ACC112 (cell line): ENCODE results near the gene CFAP20DC.

Experiments used
- H2AFZ ChIP-seq: fragments of 200-600 bp; sonication (generic); one replicate; pipeline ENCODE4 v1.6.0; 2017; ENCODE audit warnings: antibody characterized with exemption, low read length; ENCODE audit not compliant: unreplicated experiment
- H3K27ac ChIP-seq: fragments of 200-600 bp; sonication (generic); 2 replicates; pipeline ENCODE4 v1.5.1; 2014; ENCODE audit warnings: low read depth, mild to moderate bottlenecking, antibody characterized with exemption, low read length, moderate library complexity
- H3K27me3 ChIP-seq: fragments of 200-600 bp; sonication (generic); 2 replicates; pipeline ENCODE4 v1.6.1; 2014; ENCODE audit warnings: mild to moderate bottlenecking, antibody characterized with exemption, low read length, moderate library complexity, mixed read lengths; ENCODE audit not compliant: insufficient read depth
- H3K36me3 ChIP-seq: fragments of 200-600 bp; sonication (generic); 2 replicates; pipeline ENCODE4 v1.6.1; 2016; ENCODE audit warnings: mild to moderate bottlenecking, antibody characterized with exemption, low read length, moderate library complexity, mixed read lengths; ENCODE audit not compliant: insufficient read depth
- H3K4me1 ChIP-seq: fragments of 200-600 bp; sonication (generic); one replicate; pipeline ENCODE4 v1.6.1; 2016; ENCODE audit warnings: low read length, mixed read lengths; ENCODE audit not compliant: insufficient read depth, unreplicated experiment, control insufficient read depth
- H3K4me3 ChIP-seq: fragments of 200-600 bp; sonication (generic); 2 replicates; pipeline ENCODE4 v1.5.1; 2014; ENCODE audit warnings: mild to moderate bottlenecking, low read depth, low read length
- H3K79me2 ChIP-seq: fragments of 200-600 bp; sonication (generic); one replicate; pipeline ENCODE4 v1.6.0; 2016; ENCODE audit warnings: low read length; ENCODE audit not compliant: control insufficient read depth, unreplicated experiment, insufficient read depth

CFAP20DC gene

DNA sequence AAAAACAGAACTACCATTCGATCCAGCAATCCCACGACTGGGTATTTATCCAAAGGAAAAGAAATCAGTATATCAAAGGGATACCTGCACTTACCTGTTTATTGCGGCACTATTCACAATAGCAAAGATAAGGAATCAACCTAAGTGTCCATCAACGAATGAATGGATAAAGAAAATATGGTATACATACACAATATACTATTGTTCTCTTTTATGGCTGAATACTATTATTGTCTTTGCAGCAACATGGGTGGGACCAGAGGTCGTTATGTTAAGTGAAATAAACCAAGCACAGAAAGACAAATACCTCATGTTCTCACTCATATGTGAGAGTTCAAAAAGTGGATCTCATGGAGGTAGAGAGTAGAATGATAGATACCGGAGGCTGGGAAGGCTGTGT is 264.9 kb downstream of the CFAP20DC start:
- Histone ChIP-seq H3K4me1 (no peaks in the 10 kb centered on the region), H3K27me3 (no peaks in the 10 kb centered on the region), H3K79me2 (no peaks in the 10 kb centered on the region), H3K4me3 (no peak overlapping the region), H2AFZ (no peak overlapping the region), H3K27ac (no peak overlapping the region), H3K36me3 (no peaks in the 10 kb centered on the region)

DNA sequence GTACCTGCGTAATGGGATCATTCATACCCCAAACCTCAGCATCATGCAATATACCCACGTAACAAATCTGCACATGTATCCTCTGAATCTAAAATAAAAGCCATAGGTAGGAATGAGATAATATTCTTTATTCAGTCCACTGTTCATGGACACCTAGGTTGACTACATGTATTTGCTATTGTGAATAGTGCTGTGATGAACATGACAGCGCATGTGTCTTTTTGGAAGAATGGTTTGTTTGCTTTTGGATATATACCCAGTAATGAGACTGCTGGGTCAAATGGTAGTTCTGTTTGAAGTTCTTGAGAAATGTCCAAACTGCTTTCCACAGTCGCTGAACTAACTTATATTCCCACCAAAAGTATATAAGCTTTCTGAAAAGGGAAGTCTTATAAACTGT is 265.4 kb downstream of the CFAP20DC start:
- H3K79me2 ChIP-seq, result no peaks in the 10 kb centered on the region
- no peak overlapping the region for H3K4me3 ChIP-seq
- H2AFZ ChIP-seq, result no peak overlapping the region
- no peaks in the 10 kb centered on the region for H3K27me3 ChIP-seq
- no peaks in the 10 kb centered on the region for H3K36me3 ChIP-seq
- H3K27ac ChIP-seq, result no peak overlapping the region
- no peaks in the 10 kb centered on the region for H3K4me1 ChIP-seq

DNA sequence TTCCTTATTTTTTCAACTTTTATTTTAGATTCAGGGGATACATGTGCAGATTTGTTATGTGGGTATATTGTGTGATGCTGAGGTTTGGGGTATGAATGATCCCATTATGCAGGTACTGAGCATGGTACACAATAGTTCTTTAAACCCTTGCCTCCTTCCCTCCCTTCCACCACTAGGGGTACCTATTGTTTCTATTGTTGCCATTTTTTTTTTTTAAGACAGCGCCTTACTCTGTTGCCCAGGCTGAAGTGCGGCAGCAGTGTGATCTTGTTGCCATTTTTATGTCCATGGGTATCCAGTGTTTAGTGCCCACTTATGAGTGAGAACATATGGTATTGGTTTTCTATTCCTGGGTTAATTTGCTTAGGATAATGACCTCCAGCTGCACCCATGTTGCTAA is 266.0 kb downstream of the CFAP20DC start:
- no peak overlapping the region for H2AFZ ChIP-seq
- no peak overlapping the region for H3K27ac ChIP-seq
- no peaks in the 10 kb centered on the region for H3K4me1 ChIP-seq
- H3K36me3 ChIP-seq, result no peaks in the 10 kb centered on the region
- no peaks in the 10 kb centered on the region for H3K27me3 ChIP-seq
- H3K4me3 ChIP-seq, result no peak overlapping the region
- no peaks in the 10 kb centered on the region for H3K79me2 ChIP-seq

DNA sequence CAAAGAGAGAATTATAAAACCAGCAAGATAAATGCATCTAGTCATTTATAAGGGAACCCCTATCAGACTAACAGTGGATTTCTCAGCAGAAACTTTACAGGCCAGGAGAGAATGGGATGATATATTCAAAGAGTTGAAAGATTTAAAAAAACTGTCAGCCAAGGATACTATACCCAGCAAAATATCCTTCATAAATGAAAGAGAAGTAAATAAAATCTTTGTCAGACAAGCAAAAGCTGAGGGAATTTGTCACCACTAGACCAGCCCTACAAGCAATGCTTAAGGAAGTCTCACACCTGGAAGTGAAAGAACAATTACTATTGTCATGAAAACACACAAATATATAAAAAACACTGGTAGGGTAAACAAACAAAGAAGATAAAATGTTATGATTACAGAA is 269.9 kb downstream of the CFAP20DC start:
- Histone ChIP-seq H2AFZ (no peak overlapping the region), H3K4me3 (no peak overlapping the region), H3K79me2 (no peaks in the 10 kb centered on the region), H3K27me3 (no peaks in the 10 kb centered on the region), H3K4me1 (no peaks in the 10 kb centered on the region), H3K27ac (no peak overlapping the region), H3K36me3 (no peaks in the 10 kb centered on the region)

DNA sequence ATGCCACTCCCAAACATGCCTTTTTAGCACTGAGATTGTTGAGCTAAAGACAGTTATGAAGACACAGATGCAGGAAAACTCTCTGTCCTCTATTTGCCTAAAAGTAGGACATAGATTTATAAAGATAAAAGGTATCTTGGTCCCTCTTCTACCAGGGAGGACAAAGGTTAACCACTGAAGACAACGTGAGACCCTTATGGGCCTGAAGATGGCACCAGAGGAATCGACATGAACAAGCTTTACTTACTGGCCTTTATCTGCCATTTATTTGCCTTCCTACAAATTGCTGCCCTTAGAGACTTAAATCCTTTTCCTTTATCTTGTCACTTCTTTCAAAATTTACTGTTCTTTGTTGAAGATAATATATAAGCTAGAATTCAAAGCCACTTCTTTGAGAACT is 273.6 kb downstream of the CFAP20DC start:
- no peaks in the 10 kb centered on the region for H3K36me3 ChIP-seq
- no peak overlapping the region for H3K27ac ChIP-seq
- H3K4me3 ChIP-seq, result no peak overlapping the region
- no peak overlapping the region for H2AFZ ChIP-seq
- H3K27me3 ChIP-seq, result no peaks in the 10 kb centered on the region
- no peaks in the 10 kb centered on the region for H3K79me2 ChIP-seq
- no peaks in the 10 kb centered on the region for H3K4me1 ChIP-seq

DNA sequence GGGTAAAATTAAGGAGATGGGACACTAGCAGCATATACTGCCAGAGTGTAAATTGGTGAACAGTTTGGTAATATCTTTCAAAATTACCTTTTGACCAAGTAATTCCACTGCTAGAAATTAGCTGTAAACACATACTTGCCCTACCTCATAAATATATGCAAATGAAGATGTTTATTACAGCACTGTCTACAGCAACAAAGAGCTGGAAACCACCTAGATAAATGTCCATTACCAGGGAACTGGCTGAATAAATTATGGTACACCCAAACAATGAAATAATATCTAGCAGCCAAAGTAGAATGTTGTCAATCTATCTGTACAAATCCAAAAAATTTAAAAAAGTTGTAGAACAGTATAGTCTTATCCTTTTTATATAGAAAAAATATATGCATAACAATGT is 277.4 kb downstream of the CFAP20DC start:
- Histone ChIP-seq H2AFZ (no peak overlapping the region), H3K36me3 (no peaks in the 10 kb centered on the region), H3K27ac (no peak overlapping the region), H3K27me3 (no peaks in the 10 kb centered on the region), H3K4me3 (no peak overlapping the region), H3K79me2 (no peaks in the 10 kb centered on the region), H3K4me1 (no peaks in the 10 kb centered on the region)

DNA sequence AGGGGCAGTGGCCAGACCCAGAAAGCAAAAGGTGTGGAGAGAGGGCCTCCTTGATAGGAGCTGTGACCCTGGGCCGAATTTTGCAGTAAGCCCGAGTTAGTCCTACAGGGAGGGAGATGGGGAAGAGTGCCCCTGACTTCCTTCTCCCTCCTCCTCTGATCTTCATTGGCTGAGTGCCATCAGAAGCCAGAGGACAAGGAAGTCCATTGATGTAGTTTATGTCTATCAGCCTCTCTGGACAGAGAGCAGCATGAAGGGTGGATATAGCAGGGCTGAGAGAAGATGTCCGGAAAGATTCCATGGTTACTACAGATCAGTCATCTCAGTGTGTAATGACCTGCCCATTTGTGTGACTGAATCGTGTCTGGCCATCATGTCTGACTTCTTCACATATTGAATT is 280.8 kb downstream of the CFAP20DC start:
- Histone ChIP-seq H3K36me3 (no peaks in the 10 kb centered on the region), H3K4me1 (no peaks in the 10 kb centered on the region), H3K79me2 (no peaks in the 10 kb centered on the region), H3K27me3 (no peaks in the 10 kb centered on the region), H3K27ac (no peak overlapping the region), H2AFZ (no peak overlapping the region), H3K4me3 (no peak overlapping the region)

GRCh38 chr3:58766587-58767282 is 283.1 kb downstream of the CFAP20DC start:
- Histone ChIP-seq H3K27me3 (no peaks in the 10 kb centered on the region), H3K27ac (no peak overlapping the region), H3K36me3 (no peaks in the 10 kb centered on the region), H3K4me1 (no peaks in the 10 kb centered on the region), H3K4me3 (no peak overlapping the region), H2AFZ (no peak overlapping the region), H3K79me2 (no peaks in the 10 kb centered on the region)

DNA sequence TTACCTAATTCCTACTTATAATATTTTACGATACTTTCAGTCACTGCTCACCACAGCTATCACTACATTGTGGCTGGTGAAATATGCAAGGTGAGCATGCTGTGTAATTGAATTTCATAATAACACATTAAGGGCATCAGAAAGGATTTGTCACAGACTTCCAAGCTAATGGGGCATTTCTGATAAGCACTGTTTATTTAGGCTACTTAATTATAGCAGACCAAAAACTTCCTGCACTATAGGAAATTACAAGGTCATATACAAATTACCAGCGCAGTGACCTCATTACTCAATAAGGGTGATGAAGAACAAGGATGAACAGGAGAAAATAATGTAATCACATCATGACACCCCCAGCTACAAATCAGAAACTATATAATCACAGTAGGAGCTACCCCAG is 294.7 kb downstream of the CFAP20DC start:
- Histone ChIP-seq H3K79me2 (no peaks in the 10 kb centered on the region), H3K27ac (no peak overlapping the region), H2AFZ (no peak overlapping the region), H3K27me3 (no peaks in the 10 kb centered on the region), H3K36me3 (no peaks in the 10 kb centered on the region), H3K4me1 (no peaks in the 10 kb centered on the region), H3K4me3 (no peak overlapping the region)

- Histone ChIP-seq H3K4me3 (no peak overlapping the region), H3K36me3 (no peaks in the 10 kb centered on the region), H3K79me2 (no peaks in the 10 kb centered on the region), H3K27me3 (no peaks in the 10 kb centered on the region), H2AFZ (no peak overlapping the region), H3K27ac (no peak overlapping the region), H3K4me1 (no peaks in the 10 kb centered on the region)
Measured at GRCh38 chr3:58754074-58754473, 295.8 kb downstream of the CFAP20DC start.

DNA sequence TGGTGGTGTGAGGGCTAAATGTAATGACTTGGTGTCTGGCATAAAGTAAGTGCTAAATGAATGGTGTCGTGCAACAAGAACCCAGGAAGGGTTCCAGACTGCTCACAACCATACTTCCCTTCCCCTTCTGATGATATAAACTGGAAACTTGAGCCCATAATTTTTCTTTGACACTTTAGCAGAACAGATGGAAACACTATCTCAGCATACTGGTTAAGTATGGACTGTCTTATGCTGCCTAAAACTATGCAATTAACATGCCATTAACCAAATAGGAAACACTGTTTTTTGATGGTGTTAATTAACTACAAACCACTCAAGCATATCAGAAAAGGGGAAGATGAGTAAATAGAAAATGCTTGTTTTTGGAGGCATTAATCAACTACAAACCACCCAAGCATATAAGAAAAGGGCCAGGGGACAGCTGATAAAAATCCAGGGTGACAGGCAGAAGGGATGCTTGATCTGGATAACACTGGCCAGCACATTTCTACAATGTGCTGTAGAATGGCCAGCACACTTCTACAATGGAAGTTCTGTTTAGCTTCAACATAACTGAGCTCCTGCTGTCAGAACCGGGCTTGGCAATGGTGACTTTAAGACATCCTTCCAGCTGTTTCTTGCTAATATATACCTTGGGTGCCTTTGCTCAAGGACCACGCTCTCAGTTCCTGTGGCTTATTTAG is 297.8 kb downstream of the CFAP20DC start:
- Histone ChIP-seq H3K36me3 (no peaks in the 10 kb centered on the region), H2AFZ (no peak overlapping the region), H3K79me2 (no peaks in the 10 kb centered on the region), H3K27ac (no peak overlapping the region), H3K4me1 (no peaks in the 10 kb centered on the region), H3K27me3 (no peaks in the 10 kb centered on the region), H3K4me3 (no peak overlapping the region)
